Gastrocnemius medialis (tissue), 4 donors: ENCODE results near the gene PEAK1. TPM values are rescaled to one million over a fixed set of nuclear protein-coding genes. Genes with fewer than 3 reads are reported as not detected.

ENCODE experiments used
- ATAC-seq, 2 donors: fragments of 150-250 bp; one replicate each; pipeline ENCODE4 v1.9.1; 2016
- DNase-seq, 2 donors: peaks; one replicate each; pipeline ENCODE4 v3.0.0-alpha.2; 2019
- H3K27ac ChIP-seq, 4 donors: fragments of 200-600 bp; sonication (generic); 1 replicate in 1 of 4; 2 replicates in 3 of 4; pipeline ENCODE4 v1.5.1; 2016 to 2018; ENCODE audit warnings: mild to moderate bottlenecking in 2 of 4, moderate library complexity in 1 of 4
- H3K27me3 ChIP-seq, 3 donors: fragments of 200-600 bp; sonication (generic) in 2 of 3; 1 replicate in 1 of 3; 2 replicates in 2 of 3; pipeline versions ENCODE4 v1.5.1 to v1.6.0; 2016 to 2019; ENCODE audit warnings: mild to moderate bottlenecking in 1 of 3, moderate library complexity in 1 of 3
- H3K36me3 ChIP-seq, 2 donors: fragments of 200-600 bp; sonication (generic) in 1 of 2; one replicate each; pipeline ENCODE4 v1.5.1; 2017 to 2018
- H3K4me1 ChIP-seq, 2 donors: fragments of 200-600 bp; sonication (generic) in 1 of 2; one replicate each; pipeline ENCODE4 v1.5.1; 2016 to 2017; ENCODE audit warnings: mild to moderate bottlenecking in 2 of 2
- H3K4me3 ChIP-seq, 4 donors: fragments of 200-600 bp; sonication (generic) in 3 of 4; 1 replicate in 1 of 4; 2 replicates in 3 of 4; pipeline ENCODE4 v1.5.1; 2016 to 2019; ENCODE audit warnings: mild to moderate bottlenecking in 2 of 4
- H3K9me3 ChIP-seq, 3 donors: fragments of 200-600 bp; sonication (generic) in 2 of 3; 1 replicate in 1 of 3; 2 replicates in 2 of 3; pipeline ENCODE4 v1.5.1; 2016 to 2019
- POLR2A ChIP-seq, 2 donors: fragments of 450-650 bp; IDR thresholded peaks; one replicate each; pipeline ENCODE4 v1.6.1; 2017; ENCODE audit warnings: antibody characterized with exemption in 2 of 2, mild to moderate bottlenecking in 2 of 2, moderate library complexity in 2 of 2
- in situ Hi-C, 4 donors: fragments of 200-750 bp; cut with MboI; loops; one replicate each; pipeline versions ENCODE4 v1.15.0 to v1.8.0; 2017; ENCODE audit warnings: low sequenced_read_pairs in 4 of 4
- intact Hi-C: fragments of 100-400 bp; cut with DNase I; formaldehyde crosslinking; loops from one replicate; pipeline ENCODE4 v1.15.1; 2023; ENCODE audit warnings: low total_unique reads
- total RNA-seq, 4 donors: library from RNA; depleted of rRNA; stranded (reverse); fragments of >200 nt; gene quantifications; one replicate each; pipeline versions ENCODE4 v1.1.0 to v1.2.3, GENCODE V29; 2016
- TF ChIP-seq, protein P1 (sequence below), 5 experiments: fragments of 450-650 bp in 3 of 5; fragments of 200-600 bp in 2 of 5; sonication (generic) in 2 of 5; IDR thresholded peaks in 4 of 5; conservative IDR thresholded peaks in 1 of 5; 1 replicate in 4 of 5; 2 replicates in 1 of 5; pipeline ENCODE4 v1.5.1; 2016 to 2019; ENCODE audit warnings: antibody characterized with exemption in 5 of 5, mild to moderate bottlenecking in 3 of 5, moderate library complexity in 3 of 5

The PEAK1 gene
- total RNA-seq, 4 donors from 2014 or later = 17.8 to 21.9 (median 20.8) TPM

DNA sequence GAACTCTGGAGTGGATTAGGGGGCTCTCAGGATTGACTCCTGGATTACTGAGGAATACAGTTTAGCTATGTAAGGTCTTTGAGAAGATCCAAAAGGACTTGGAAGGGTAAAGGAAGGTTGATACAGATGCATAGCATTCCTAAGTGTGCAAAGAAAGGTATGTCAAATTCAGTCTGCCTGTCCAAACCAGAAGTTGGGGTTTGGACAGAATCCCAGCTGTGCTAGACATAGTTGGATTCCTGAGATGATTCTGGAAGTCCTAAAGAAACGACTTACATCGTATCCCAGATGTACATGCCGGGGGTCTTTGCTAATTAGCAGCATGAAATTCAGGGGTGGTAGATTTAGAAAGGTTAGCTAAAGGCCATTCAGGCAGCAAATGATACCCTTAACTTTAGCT is 251.3 kb downstream of the PEAK1 start:
- no peaks in the 10 kb centered on the region for H3K27me3 ChIP-seq
- DNase-seq (no peak), ATAC-seq (no peak)
- intact Hi-C loops (no loop called here), in situ Hi-C loops (no loop called here)
- no peak overlapping the region for H3K27ac ChIP-seq
- peaks cover 0 to 6% of the 10 kb centered on the region in 2 donors for H3K4me1 ChIP-seq
- no peak overlapping the region for H3K4me3 ChIP-seq
- H3K36me3 ChIP-seq = no peaks in the 10 kb centered on the region
- H3K9me3 ChIP-seq = no peaks in the 10 kb centered on the region
- TF ChIP-seq, protein P1, sequence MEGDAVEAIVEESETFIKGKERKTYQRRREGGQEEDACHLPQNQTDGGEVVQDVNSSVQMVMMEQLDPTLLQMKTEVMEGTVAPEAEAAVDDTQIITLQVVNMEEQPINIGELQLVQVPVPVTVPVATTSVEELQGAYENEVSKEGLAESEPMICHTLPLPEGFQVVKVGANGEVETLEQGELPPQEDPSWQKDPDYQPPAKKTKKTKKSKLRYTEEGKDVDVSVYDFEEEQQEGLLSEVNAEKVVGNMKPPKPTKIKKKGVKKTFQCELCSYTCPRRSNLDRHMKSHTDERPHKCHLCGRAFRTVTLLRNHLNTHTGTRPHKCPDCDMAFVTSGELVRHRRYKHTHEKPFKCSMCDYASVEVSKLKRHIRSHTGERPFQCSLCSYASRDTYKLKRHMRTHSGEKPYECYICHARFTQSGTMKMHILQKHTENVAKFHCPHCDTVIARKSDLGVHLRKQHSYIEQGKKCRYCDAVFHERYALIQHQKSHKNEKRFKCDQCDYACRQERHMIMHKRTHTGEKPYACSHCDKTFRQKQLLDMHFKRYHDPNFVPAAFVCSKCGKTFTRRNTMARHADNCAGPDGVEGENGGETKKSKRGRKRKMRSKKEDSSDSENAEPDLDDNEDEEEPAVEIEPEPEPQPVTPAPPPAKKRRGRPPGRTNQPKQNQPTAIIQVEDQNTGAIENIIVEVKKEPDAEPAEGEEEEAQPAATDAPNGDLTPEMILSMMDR (IDR thresholded peaks at IDR 0.05 in 4 of 5, conservative IDR thresholded peaks at IDR 0.05 in 1 of 5) = no peak
- TF ChIP-seq POLR2A (IDR thresholded peaks at IDR 0.05) = no peak

DNA sequence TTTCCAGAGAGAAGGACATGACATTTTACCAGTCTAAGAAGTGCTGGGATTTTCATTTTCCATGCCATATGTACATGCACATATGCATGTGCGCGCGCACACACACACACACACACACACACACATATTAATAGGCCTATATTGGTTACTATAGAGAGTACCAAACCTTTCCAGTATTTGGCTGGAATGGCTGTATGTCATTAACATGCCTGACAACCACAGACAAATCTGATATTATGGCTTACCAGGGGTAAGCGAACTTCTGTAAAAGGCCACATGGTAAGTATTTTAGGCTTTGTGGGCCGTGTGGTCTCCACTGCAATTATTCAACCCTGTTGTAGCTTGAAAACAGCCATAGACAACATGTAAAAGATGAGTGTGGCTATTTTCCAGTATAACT is 251.8 kb downstream of the PEAK1 start:
- H3K4me3 ChIP-seq = no peak overlapping the region

DNA sequence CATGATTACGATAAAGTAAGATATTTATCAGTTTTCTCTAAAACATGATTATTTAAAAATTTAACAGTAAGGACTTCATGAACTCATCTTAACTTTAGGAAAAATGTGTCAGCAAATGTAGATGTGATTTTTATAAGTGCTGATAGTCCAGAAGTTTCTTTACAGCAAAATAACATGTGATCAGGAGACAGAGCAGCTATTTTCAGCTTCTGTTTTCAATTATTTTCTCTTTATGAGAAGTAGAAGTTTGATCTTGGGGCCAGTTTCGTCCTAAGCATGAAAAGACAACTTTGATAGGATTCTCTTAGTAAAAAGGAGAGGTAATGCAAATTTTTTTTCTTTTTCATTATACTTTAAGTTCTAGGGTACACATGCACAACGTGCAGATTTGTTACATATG is 252.5 kb downstream of the PEAK1 start:
- no peak overlapping the region for H3K27ac ChIP-seq
- peaks cover 0 to 6% of the 10 kb centered on the region in 2 donors for H3K4me1 ChIP-seq
- intact Hi-C loops = no loop called here
- H3K4me3 ChIP-seq = no peak overlapping the region
- TF ChIP-seq POLR2A (IDR thresholded peaks at IDR 0.05) = no peak
- TF ChIP-seq, protein P1 (IDR thresholded peaks at IDR 0.05 in 4 of 5, conservative IDR thresholded peaks at IDR 0.05 in 1 of 5) = no peak
- DNase-seq = no peak
- no peaks in the 10 kb centered on the region for H3K9me3 ChIP-seq
- no peak for ATAC-seq
- H3K27me3 ChIP-seq = no peaks in the 10 kb centered on the region
- in situ Hi-C loops = no loop called here
- H3K36me3 ChIP-seq = no peaks in the 10 kb centered on the region

More for the DNA sequence above, 251.8 kb downstream of the PEAK1 start:
- no peak for ATAC-seq
- TF ChIP-seq, protein P1 (IDR thresholded peaks at IDR 0.05 in 4 of 5, conservative IDR thresholded peaks at IDR 0.05 in 1 of 5) = no peak
- TF ChIP-seq POLR2A (IDR thresholded peaks at IDR 0.05) = no peak
- intact Hi-C loops (no loop called here), in situ Hi-C loops (no loop called here)
- Histone ChIP-seq H3K27ac (no peak overlapping the region), H3K27me3 (no peaks in the 10 kb centered on the region), H3K9me3 (no peaks in the 10 kb centered on the region), H3K36me3 (no peaks in the 10 kb centered on the region), H3K4me1 (peaks cover 0 to 6% of the 10 kb centered on the region in 2 donors)
- no peak for DNase-seq

DNA sequence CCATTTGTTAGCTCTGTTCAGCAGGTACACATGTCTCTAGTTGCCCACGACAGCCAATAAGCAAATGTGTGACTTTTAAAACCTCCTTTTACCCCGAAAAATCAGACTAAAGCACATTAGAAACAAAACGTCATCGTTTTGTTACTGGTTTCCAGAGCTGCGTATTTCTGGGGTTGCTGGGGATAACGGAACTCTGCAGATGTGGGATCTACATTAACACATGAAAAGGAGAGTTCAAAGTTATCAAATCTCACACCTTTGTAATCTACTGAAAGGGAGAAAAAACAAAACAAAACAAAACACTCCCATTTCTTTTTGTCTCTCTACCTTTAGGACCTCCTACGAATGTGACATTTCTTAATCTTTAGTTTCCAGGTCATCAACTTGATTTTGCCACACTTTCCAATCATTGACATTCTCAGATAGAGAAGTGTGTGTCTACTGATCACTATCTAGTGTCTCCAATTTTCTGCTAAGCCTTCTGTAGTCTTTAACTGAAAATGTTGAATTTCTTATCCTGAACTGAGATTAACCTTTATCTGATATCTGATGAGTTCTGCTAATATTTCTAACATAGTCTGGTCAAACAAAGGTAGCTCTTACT is 256.0 kb downstream of the PEAK1 start:
- DNase-seq (no peak), ATAC-seq (no peak)
- no peak overlapping the region for H3K27ac ChIP-seq
- H3K9me3 ChIP-seq = no peaks in the 10 kb centered on the region
- in situ Hi-C loops = no loop called here
- TF ChIP-seq, protein P1 (IDR thresholded peaks at IDR 0.05 in 4 of 5, conservative IDR thresholded peaks at IDR 0.05 in 1 of 5) = no peak
- TF ChIP-seq POLR2A (IDR thresholded peaks at IDR 0.05) = no peak
- peaks cover 0 to 24% of the 10 kb centered on the region in 2 donors for H3K4me1 ChIP-seq
- intact Hi-C loops = no loop called here
- H3K4me3 ChIP-seq = no peak overlapping the region
- H3K27me3 ChIP-seq = no peaks in the 10 kb centered on the region
- peaks cover 0 to under 1% of the 10 kb centered on the region in 2 donors for H3K36me3 ChIP-seq
